CD14-positive monocyte (primary cell): ENCODE measurements around the gene CACNA1C. TPM values are rescaled to one million over a fixed set of nuclear protein-coding genes. Genes with fewer than 3 reads are reported as not detected.
A peak's percentile ranks its signal among the peaks of the same experiment; 100 is the strongest.

Source experiments
- DNase-seq, 3 donors: peaks; one replicate each; pipeline ENCODE4 v3.0.0-alpha.2; 2011 to 2022
- H2AFZ ChIP-seq: 2 replicates; pipeline ENCODE4 v1.6.0; 2012; ENCODE audit warnings: mild to moderate bottlenecking, low read depth, low read length, inconsistent platforms; ENCODE audit not compliant: insufficient read depth, poor library complexity, severe bottlenecking
- H3K27ac ChIP-seq, 2 donors: 1 replicate in 1 of 2; 2 replicates in 1 of 2; pipeline ENCODE4 v1.5.1; 2012 to 2013; ENCODE audit warnings: low read length in 2 of 2, control low read depth in 1 of 2, inconsistent platforms in 1 of 2, low read depth in 1 of 2, mild to moderate bottlenecking in 1 of 2
- H3K27me3 ChIP-seq, 2 donors: one replicate each; pipeline versions ENCODE4 v1.6.0 to v1.6.1; 2011 to 2013; ENCODE audit warnings: low read length in 2 of 2; ENCODE audit not compliant: control insufficient read depth in 2 of 2, insufficient read depth in 2 of 2
- H3K36me3 ChIP-seq, 2 donors: replicated peaks in 1 of 2; 1 replicate in 1 of 2; 2 replicates in 1 of 2; pipeline versions ENCODE4 v1.5.1 to v1.6.1; 2012 to 2013; ENCODE audit warnings: low read length in 2 of 2, control low read depth in 1 of 2, inconsistent platforms in 1 of 2, mild to moderate bottlenecking in 1 of 2; ENCODE audit not compliant: insufficient read depth in 2 of 2, control insufficient read depth in 1 of 2
- H3K4me1 ChIP-seq, 2 donors: 1 replicate in 1 of 2; 2 replicates in 1 of 2; pipeline versions ENCODE4 v1.5.1 to v1.6.1; 2012 to 2013; ENCODE audit warnings: low read length in 2 of 2, control low read depth in 1 of 2, inconsistent platforms in 1 of 2, mild to moderate bottlenecking in 1 of 2, moderate library complexity in 1 of 2; ENCODE audit not compliant: insufficient read depth in 2 of 2, control insufficient read depth in 1 of 2
- H3K4me2 ChIP-seq: replicated peaks from 2 replicates; pipeline ENCODE3; 2012; ENCODE audit warnings: low read length, moderate library complexity, mild to moderate bottlenecking; ENCODE audit not compliant: poor library complexity, severe bottlenecking; ENCODE audit errors: extremely low read depth
- H3K4me3 ChIP-seq, 3 experiments: fragments of 200-600 bp in 1 of 3; sonication (generic) in 1 of 3; replicated peaks in 1 of 3; 1 replicate in 2 of 3; 2 replicates in 1 of 3; pipeline ENCODE4 v1.5.1; 2011 to 2013; ENCODE audit warnings: low read length in 3 of 3, mild to moderate bottlenecking in 3 of 3, control low read depth in 2 of 3, low read depth in 2 of 3, inconsistent platforms in 1 of 3, moderate library complexity in 1 of 3
- H3K79me2 ChIP-seq: 2 replicates; pipeline ENCODE4 v1.6.0; 2012; ENCODE audit warnings: mild to moderate bottlenecking, control low read depth, inconsistent platforms, low read length, moderate library complexity; ENCODE audit not compliant: insufficient read depth
- H3K9ac ChIP-seq: 2 replicates; pipeline ENCODE4 v1.6.0; 2017; ENCODE audit warnings: low read length, mild to moderate bottlenecking; ENCODE audit not compliant: insufficient read depth, poor library complexity, severe bottlenecking
- H3K9me3 ChIP-seq, 2 donors: replicated peaks in 1 of 2; 1 replicate in 1 of 2; 2 replicates in 1 of 2; pipeline versions ENCODE4 v1.5.1 to v1.6.1; 2012 to 2013; ENCODE audit warnings: low read length in 2 of 2, control low read depth in 1 of 2; ENCODE audit not compliant: control insufficient read depth in 1 of 2, insufficient read depth in 1 of 2
- H4K20me1 ChIP-seq: 2 replicates; pipeline ENCODE4 v1.6.0; 2012; ENCODE audit warnings: mild to moderate bottlenecking, low read length, control low read depth, moderate library complexity; ENCODE audit not compliant: insufficient read depth
- H3K27ac Mint-ChIP-seq, 7 donors: one replicate each; pipeline ENCODE4 v1.8.0; 2020; ENCODE audit warnings: mild to moderate bottlenecking in 7 of 7, mixed read lengths in 7 of 7, moderate library complexity in 6 of 7, inconsistent platforms in 2 of 7
- H3K27me3 Mint-ChIP-seq, 3 donors: one replicate each; pipeline ENCODE4 v1.8.0; 2021 to 2022; ENCODE audit warnings: low read depth in 3 of 3, mild to moderate bottlenecking in 3 of 3, mixed read lengths in 3 of 3, moderate library complexity in 3 of 3, inconsistent platforms in 1 of 3
- H3K36me3 Mint-ChIP-seq, 2 donors: one replicate each; pipeline ENCODE4 v1.8.0; 2020; ENCODE audit warnings: mixed read lengths in 2 of 2, inconsistent platforms in 1 of 2, mild to moderate bottlenecking in 1 of 2
- H3K4me1 Mint-ChIP-seq: one replicate; pipeline ENCODE4 v1.8.0; 2020; ENCODE audit warnings: mild to moderate bottlenecking, mixed read lengths
- H3K4me3 Mint-ChIP-seq, 2 donors: one replicate each; pipeline ENCODE4 v1.8.0; 2020; ENCODE audit warnings: mild to moderate bottlenecking in 2 of 2, mixed read lengths in 2 of 2, moderate library complexity in 1 of 2
- H3K9me3 Mint-ChIP-seq, 7 donors: one replicate each; pipeline ENCODE4 v1.8.0; 2020 to 2022; ENCODE audit warnings: mixed read lengths in 7 of 7, mild to moderate bottlenecking in 6 of 7, moderate library complexity in 6 of 7, inconsistent platforms in 2 of 7
- WGBS: methylation state at CpG from one replicate; pipeline ENCODE4 v1.1.5; 2013; ENCODE audit warnings: missing lambda C conversion rate; ENCODE audit not compliant: insufficient coverage; 5-methylcytosine and 5-hydroxymethylcytosine counted together
- intact Hi-C, 2 donors: fragments of 100-400 bp; cut with micrococcal nuclease; formaldehyde crosslinking; loops; one replicate each; pipeline versions ENCODE4 v1.15.0 to v1.15.1; 2023
- polyA plus RNA-seq, 3 donors: library from polyadenylated mRNA; depleted of rRNA in 1 of 3; unstranded in 2 of 3; stranded (reverse) in 1 of 3; fragments of 300-500 nt in 2 of 3; fragments of >200 nt in 1 of 3; fragmentation: Illumina TruSeq in 2 of 3; gene quantifications; 1 replicate in 2 of 3; 2 replicates in 1 of 3; pipeline ENCODE4 v1.2.3, GENCODE V29; 2012 to 2021
- TF ChIP-seq, protein P1 (sequence below): fragments of 200-600 bp; IDR thresholded peaks from one replicate; pipeline ENCODE4 v1.8.0; 2022; ENCODE audit warnings: antibody characterized with exemption, mild to moderate bottlenecking

The CACNA1C gene
- polyA plus RNA-seq, 3 donors, result not detected

- H3K4me1 Mint-ChIP-seq, result peaks cover 3% of the 10 kb centered on the region
- Histone ChIP-seq H3K79me2 (no peaks in the 10 kb centered on the region), H3K27me3 (no peaks in the 10 kb centered on the region), H3K4me2 (no peak overlapping the region), H3K9ac (no peak overlapping the region), H3K27ac (no peak overlapping the region), H3K4me1 (no peaks in the 10 kb centered on the region), H3K36me3 (no peaks in the 10 kb centered on the region), H2AFZ (no peak overlapping the region), H3K9me3 (no peaks in the 10 kb centered on the region), H4K20me1 (no peaks in the 10 kb centered on the region), H3K4me3 (no peak overlapping the region)
- H3K27me3 Mint-ChIP-seq, result peaks cover 7 to 16% (median 15%) of the 10 kb centered on the region in 3 donors
- no peak overlapping the region for H3K4me3 Mint-ChIP-seq
- no peaks in the 10 kb centered on the region for H3K36me3 Mint-ChIP-seq
- TF ChIP-seq, protein P1, sequence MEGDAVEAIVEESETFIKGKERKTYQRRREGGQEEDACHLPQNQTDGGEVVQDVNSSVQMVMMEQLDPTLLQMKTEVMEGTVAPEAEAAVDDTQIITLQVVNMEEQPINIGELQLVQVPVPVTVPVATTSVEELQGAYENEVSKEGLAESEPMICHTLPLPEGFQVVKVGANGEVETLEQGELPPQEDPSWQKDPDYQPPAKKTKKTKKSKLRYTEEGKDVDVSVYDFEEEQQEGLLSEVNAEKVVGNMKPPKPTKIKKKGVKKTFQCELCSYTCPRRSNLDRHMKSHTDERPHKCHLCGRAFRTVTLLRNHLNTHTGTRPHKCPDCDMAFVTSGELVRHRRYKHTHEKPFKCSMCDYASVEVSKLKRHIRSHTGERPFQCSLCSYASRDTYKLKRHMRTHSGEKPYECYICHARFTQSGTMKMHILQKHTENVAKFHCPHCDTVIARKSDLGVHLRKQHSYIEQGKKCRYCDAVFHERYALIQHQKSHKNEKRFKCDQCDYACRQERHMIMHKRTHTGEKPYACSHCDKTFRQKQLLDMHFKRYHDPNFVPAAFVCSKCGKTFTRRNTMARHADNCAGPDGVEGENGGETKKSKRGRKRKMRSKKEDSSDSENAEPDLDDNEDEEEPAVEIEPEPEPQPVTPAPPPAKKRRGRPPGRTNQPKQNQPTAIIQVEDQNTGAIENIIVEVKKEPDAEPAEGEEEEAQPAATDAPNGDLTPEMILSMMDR, result no peak
- peak overlapping the region in 1 of 7 donors; percentile 43 for H3K27ac Mint-ChIP-seq
- DNase-seq, result no peak
- intact Hi-C loops, result no loop called here
- H3K9me3 Mint-ChIP-seq, result peaks cover 0 to 2% (median 0%) of the 10 kb centered on the region in 7 donors
- 98% methylated on average over 8 of the region's 10 CpGs for WGBS
Measured at GRCh38 chr12:2607881-2608607, 555.3 kb downstream of the CACNA1C start.

- Mint-ChIP-seq H3K9me3 (peaks cover 0 to 2% (median 0%) of the 10 kb centered on the region in 7 donors), H3K4me1 (peaks cover 3% of the 10 kb centered on the region), H3K27me3 (peaks cover 7 to 16% (median 15%) of the 10 kb centered on the region in 3 donors), H3K4me3 (no peak overlapping the region), H3K27ac (no peak overlapping the region), H3K36me3 (no peaks in the 10 kb centered on the region)
- DNase-seq, result no peak
- TF ChIP-seq, protein P1, result no peak
- Histone ChIP-seq H3K4me3 (no peak overlapping the region), H3K79me2 (no peaks in the 10 kb centered on the region), H2AFZ (no peak overlapping the region), H3K9me3 (no peaks in the 10 kb centered on the region), H3K9ac (no peak overlapping the region), H3K4me1 (no peaks in the 10 kb centered on the region), H4K20me1 (no peaks in the 10 kb centered on the region), H3K36me3 (no peaks in the 10 kb centered on the region), H3K27ac (no peak overlapping the region), H3K27me3 (no peaks in the 10 kb centered on the region), H3K4me2 (no peak overlapping the region)
- WGBS, result 93% methylated on average over 6 of the region's 12 CpGs
- intact Hi-C loops, result no loop called here
Measured at GRCh38 chr12:2608608-2608945, 555.8 kb downstream of the CACNA1C start.
